ENCODE data around the gene PRR35. TPM values are rescaled to one million over a fixed set of nuclear protein-coding genes. Genes with fewer than 3 reads are reported as not detected.

Gene PRR35
- total RNA-seq, 1 donor from 2014 or later = not detected

GRCh38 chr16:521381-522210, 38.6 kb upstream of the PRR35 start:
- H3K27me3 ChIP-seq (ENCODE audit: low read depth) = no peaks in the 10 kb centered on the region
- no peak overlapping the region for H3K4me3 ChIP-seq
- ATAC-seq = no peak
- DNase-seq = no peak
- peaks cover 36% of the 10 kb centered on the region for H3K36me3 ChIP-seq
- no peak overlapping the region for H3K27ac ChIP-seq
- no peaks in the 10 kb centered on the region for H3K9me3 ChIP-seq
- TF ChIP-seq CTCF (IDR thresholded peaks at IDR 0.05) = no peak
- intact Hi-C loops (cut with DNase I) = no loop called here
- peaks cover 21% of the 10 kb centered on the region for H3K4me1 ChIP-seq

- Histone ChIP-seq H3K4me1 (peaks cover 23% of the 10 kb centered on the region), H3K27ac (no peak overlapping the region), H3K9me3 (no peaks in the 10 kb centered on the region), H3K27me3 (ENCODE audit: low read depth) (no peaks in the 10 kb centered on the region), H3K36me3 (peaks cover 28% of the 10 kb centered on the region), H3K4me3 (no peak overlapping the region)
- intact Hi-C loops (cut with DNase I) = no loop called here
- DNase-seq (no peak), ATAC-seq (no peak)
- no peak for TF ChIP-seq CTCF (IDR thresholded peaks at IDR 0.05)
These were observed 37.7 kb upstream of the PRR35 start for GRCh38 chr16:522320-523096.

GRCh38 chr16:523097-523741, 37.0 kb upstream of the PRR35 start:
- ATAC-seq = no peak
- no peak for DNase-seq
- intact Hi-C loops (cut with DNase I) = no loop called here
- Histone ChIP-seq H3K36me3 (peaks cover 25% of the 10 kb centered on the region), H3K27ac (no peak overlapping the region), H3K9me3 (no peaks in the 10 kb centered on the region), H3K4me3 (no peak overlapping the region), H3K4me1 (peaks cover 23% of the 10 kb centered on the region), H3K27me3 (ENCODE audit: low read depth) (no peaks in the 10 kb centered on the region)
- TF ChIP-seq CTCF (IDR thresholded peaks at IDR 0.05) = no peak

GRCh38 chr16:524274-525040, 35.7 kb upstream of the PRR35 start:
- no peak for TF ChIP-seq CTCF (IDR thresholded peaks at IDR 0.05)
- no peak overlapping the region for H3K27ac ChIP-seq
- no peak for DNase-seq
- ATAC-seq = no peak
- H3K4me3 ChIP-seq = no peak overlapping the region
- peaks cover 35% of the 10 kb centered on the region for H3K4me1 ChIP-seq
- intact Hi-C loops (cut with DNase I) = no loop called here
- no peaks in the 10 kb centered on the region for H3K9me3 ChIP-seq
- H3K27me3 ChIP-seq (ENCODE audit: low read depth) = no peaks in the 10 kb centered on the region
- H3K36me3 ChIP-seq = peaks cover 16% of the 10 kb centered on the region

GRCh38 chr16:525123-525519, 35.1 kb upstream of the PRR35 start:
- intact Hi-C loops (cut with DNase I) = no loop called here
- Histone ChIP-seq H3K36me3 (peaks cover 9% of the 10 kb centered on the region), H3K4me3 (no peak overlapping the region), H3K9me3 (no peaks in the 10 kb centered on the region), H3K27me3 (ENCODE audit: low read depth) (no peaks in the 10 kb centered on the region), H3K4me1 (peaks cover 41% of the 10 kb centered on the region), H3K27ac (no peak overlapping the region)
- TF ChIP-seq CTCF (IDR thresholded peaks at IDR 0.05) = no peak
- DNase-seq (no peak), ATAC-seq (no peak)

All from lower lobe of right lung (tissue), 2 donors.